Gastroesophageal sphincter (tissue), 4 donors: ENCODE data around the gene CARD11. TPM values are rescaled to one million over a fixed set of nuclear protein-coding genes. Genes with fewer than 3 reads are reported as not detected.

Source experiments
- ATAC-seq: fragments of 150-250 bp; one replicate; pipeline ENCODE4 v1.9.1; 2016; ENCODE audit warnings: mild to moderate bottlenecking, moderate library complexity
- H3K27ac ChIP-seq, 4 donors: fragments of 200-600 bp; sonication (generic) in 3 of 4; 1 replicate in 3 of 4; 2 replicates in 1 of 4; pipeline ENCODE4 v1.5.1; 2016 to 2019
- H3K27me3 ChIP-seq: fragments of 200-600 bp; sonication (generic); one replicate; pipeline ENCODE4 v1.5.1; 2019
- H3K36me3 ChIP-seq, 2 donors: fragments of 200-600 bp; sonication (generic); one replicate each; pipeline ENCODE4 v1.5.1; 2019; ENCODE audit warnings: control low read depth in 1 of 2
- H3K4me1 ChIP-seq, 3 donors: fragments of 200-600 bp; sonication (generic); 1 replicate in 2 of 3; 2 replicates in 1 of 3; pipeline ENCODE4 v1.5.1; 2016 to 2019; ENCODE audit warnings: control low read depth in 2 of 3
- H3K4me3 ChIP-seq, 2 donors: fragments of 200-600 bp; sonication (generic); one replicate each; pipeline ENCODE4 v1.5.1; 2019; ENCODE audit warnings: mild to moderate bottlenecking in 1 of 2, moderate library complexity in 1 of 2
- H3K9me3 ChIP-seq, 3 donors: fragments of 200-600 bp; sonication (generic); one replicate each; pipeline ENCODE4 v1.5.1; 2017 to 2019; ENCODE audit warnings: control low read depth in 2 of 3
- CTCF ChIP-seq, 4 experiments: fragments of 200-600 bp in 2 of 4; fragments of 450-650 bp in 2 of 4; sonication (generic) in 1 of 4; IDR thresholded peaks; one replicate each; pipeline ENCODE4 v1.5.1; 2017 to 2019; ENCODE audit warnings: antibody characterized with exemption in 4 of 4, mild to moderate bottlenecking in 2 of 4, moderate library complexity in 2 of 4
- EP300 ChIP-seq: sonication (generic); formaldehyde crosslinking; IDR thresholded peaks from one replicate; pipeline ENCODE4 v1.6.1; 2017; ENCODE audit warnings: antibody characterized with exemption, mild to moderate bottlenecking
- POLR2A ChIP-seq, 2 donors: fragments of 450-650 bp; IDR thresholded peaks; one replicate each; pipeline ENCODE4 v1.6.1; 2017; ENCODE audit warnings: antibody characterized with exemption in 2 of 2, mild to moderate bottlenecking in 2 of 2, moderate library complexity in 1 of 2
- POLR2AphosphoS5 ChIP-seq: sonication (generic); formaldehyde crosslinking; IDR thresholded peaks from one replicate; pipeline ENCODE4 v1.6.1; 2017; ENCODE audit warnings: antibody characterized with exemption
- WGBS, 2 donors: methylation state at CpG; one replicate each; pipeline ENCODE4 v1.1.5; 2018; ENCODE audit warnings: low coverage in 1 of 2; 5-methylcytosine and 5-hydroxymethylcytosine counted together
- total RNA-seq, 4 donors: library from RNA; depleted of rRNA; stranded (reverse); fragments of >200 nt; gene quantifications; one replicate each; pipeline ENCODE4 v1.1.0, GENCODE V29; 2016

CARD11 gene
- total RNA-seq, 4 donors from 2014 or later = 0.27 to 0.67 (median 0.45) TPM

GRCh38 chr7:2999078-2999500 lies 44.6 kb downstream of the CARD11 start:
- 83 to 86% methylated on average over 4 to 7 of the region's 8 CpGs for WGBS, 2 donors
- ATAC-seq = no peak
- H3K4me1 ChIP-seq = no peaks in the 10 kb centered on the region
- H3K36me3 ChIP-seq = no peaks in the 10 kb centered on the region
- peaks cover 0 to 15% (median 0%) of the 10 kb centered on the region in 3 donors for H3K9me3 ChIP-seq
- H3K4me3 ChIP-seq = no peak overlapping the region
- no peak overlapping the region for H3K27ac ChIP-seq
- H3K27me3 ChIP-seq = peaks cover 4% of the 10 kb centered on the region
- TF ChIP-seq EP300 (no peak), CTCF (IDR thresholded peaks at IDR 0.05) (no peak), POLR2A (IDR thresholded peaks at IDR 0.05) (no peak), POLR2AphosphoS5 (no peak)

GRCh38 chr7:2997014-2997413 lies 46.7 kb downstream of the CARD11 start:
- H3K9me3 ChIP-seq = peaks cover 0 to 19% (median 0%) of the 10 kb centered on the region in 3 donors
- H3K36me3 ChIP-seq = no peaks in the 10 kb centered on the region
- H3K4me1 ChIP-seq = no peaks in the 10 kb centered on the region
- ATAC-seq = no peak
- H3K4me3 ChIP-seq = no peak overlapping the region
- TF ChIP-seq EP300 = no peak
- no peak for TF ChIP-seq POLR2AphosphoS5
- TF ChIP-seq CTCF (IDR thresholded peaks at IDR 0.05) = no peak
- no peak for TF ChIP-seq POLR2A (IDR thresholded peaks at IDR 0.05)
- WGBS, 2 donors = 73% methylated on average over 6 of the region's 10 CpGs; no CpG with 5 or more reads in 1 of the 2 donors
- H3K27ac ChIP-seq = no peak overlapping the region
- no peaks in the 10 kb centered on the region for H3K27me3 ChIP-seq

- Histone ChIP-seq H3K4me1 (no peaks in the 10 kb centered on the region), H3K27ac (no peak overlapping the region), H3K9me3 (peaks cover 0 to 27% (median 0%) of the 10 kb centered on the region in 3 donors), H3K4me3 (no peak overlapping the region), H3K27me3 (no peaks in the 10 kb centered on the region), H3K36me3 (no peaks in the 10 kb centered on the region)
- 54 to 67% methylated on average over 1 to 2 of the region's 4 CpGs for WGBS, 2 donors
- TF ChIP-seq CTCF (IDR thresholded peaks at IDR 0.05) = no peak
- TF ChIP-seq POLR2A (IDR thresholded peaks at IDR 0.05) = no peak
- no peak for TF ChIP-seq EP300
- no peak for TF ChIP-seq POLR2AphosphoS5
- ATAC-seq = no peak
Measured at GRCh38 chr7:2996141-2996540, 47.5 kb downstream of the CARD11 start.

- Histone ChIP-seq H3K4me1 (no peaks in the 10 kb centered on the region), H3K27ac (no peak overlapping the region), H3K36me3 (no peaks in the 10 kb centered on the region), H3K9me3 (peaks cover 0 to 45% (median 0%) of the 10 kb centered on the region in 3 donors), H3K4me3 (no peak overlapping the region), H3K27me3 (no peaks in the 10 kb centered on the region)
- 80 to 95% methylated on average over 1 to 8 of the region's 14 CpGs for WGBS, 2 donors
- no peak for TF ChIP-seq POLR2A (IDR thresholded peaks at IDR 0.05)
- TF ChIP-seq POLR2AphosphoS5 = no peak
- TF ChIP-seq EP300 = no peak
- TF ChIP-seq CTCF (IDR thresholded peaks at IDR 0.05) = no peak
- no peak for ATAC-seq
Measured at GRCh38 chr7:2993868-2994267, 49.8 kb downstream of the CARD11 start.

GRCh38 chr7:2993396-2993795 lies 50.3 kb downstream of the CARD11 start:
- no peak overlapping the region for H3K4me3 ChIP-seq
- no peak for ATAC-seq
- WGBS, 2 donors = 70 to 80% methylated on average over 4 to 15 of the region's 17 CpGs
- no peak overlapping the region for H3K27ac ChIP-seq
- H3K27me3 ChIP-seq = no peaks in the 10 kb centered on the region
- H3K9me3 ChIP-seq = peaks cover 0 to 50% (median 0%) of the 10 kb centered on the region in 3 donors
- TF ChIP-seq CTCF (IDR thresholded peaks at IDR 0.05) (no peak), POLR2A (IDR thresholded peaks at IDR 0.05) (no peak), EP300 (no peak), POLR2AphosphoS5 (no peak)
- H3K4me1 ChIP-seq = no peaks in the 10 kb centered on the region
- no peaks in the 10 kb centered on the region for H3K36me3 ChIP-seq
